MCF 10A (cell line): ENCODE data around the gene C1orf21. TPM values are rescaled to one million over a fixed set of nuclear protein-coding genes. Genes with fewer than 3 reads are reported as not detected.

ENCODE experiments used
- BruUV-seq: library from RNA; stranded (reverse); fragments of 400-500 nt; replicated peaks from 2 replicates; lab custom pipeline; 2021; lab: Mats Ljungman, UMichigan
- CTCF ChIA-PET: fragments of 300-600 bp; sonication (Branson Sonifier 250); formaldehyde crosslinking; extraction: SDS; loops from one replicate; lab custom pipeline; 2021; ENCODE audit warnings: antibody characterized with exemption, inconsistent platforms; lab: Yijun Ruan, JAX
- POLR2A ChIA-PET: fragments of 300-600, 350-650 bp; sonication (Branson Sonifier 250); formaldehyde crosslinking; extraction: SDS; loops from one replicate; lab custom pipeline; 2020; ENCODE audit warnings: antibody characterized with exemption, inconsistent platforms; lab: Yijun Ruan, JAX
- DNase-seq: peaks from one replicate; pipeline ENCODE4 v3.0.0-alpha.2; 2018; ENCODE audit not compliant: unreplicated experiment
- H3K27ac Mint-ChIP-seq: one replicate; pipeline ENCODE4 v1.8.0; 2022; ENCODE audit warnings: mild to moderate bottlenecking, low read depth, mixed read lengths; ENCODE audit not compliant: unreplicated experiment
- H3K27me3 Mint-ChIP-seq: one replicate; pipeline ENCODE4 v1.8.0; 2022; ENCODE audit warnings: mixed read lengths; ENCODE audit not compliant: insufficient read depth, unreplicated experiment
- H3K36me3 Mint-ChIP-seq: one replicate; pipeline ENCODE4 v1.8.0; 2022; ENCODE audit warnings: mild to moderate bottlenecking, moderate library complexity, mixed read lengths; ENCODE audit not compliant: insufficient read depth, unreplicated experiment
- H3K4me1 Mint-ChIP-seq: one replicate; pipeline ENCODE4 v1.8.0; 2022; ENCODE audit warnings: mixed read lengths; ENCODE audit not compliant: insufficient read depth, unreplicated experiment
- H3K4me3 Mint-ChIP-seq: one replicate; pipeline ENCODE4 v1.8.0; 2022; ENCODE audit warnings: mild to moderate bottlenecking, moderate library complexity, mixed read lengths; ENCODE audit not compliant: unreplicated experiment
- H3K9me3 Mint-ChIP-seq: one replicate; pipeline ENCODE4 v1.8.0; 2022; ENCODE audit warnings: mixed read lengths; ENCODE audit not compliant: unreplicated experiment
- CTCF ChIP-seq: fragments of 200-600 bp; IDR thresholded peaks from one replicate; pipeline ENCODE4 v1.8.0; 2022; ENCODE audit warnings: antibody characterized with exemption, mild to moderate bottlenecking; ENCODE audit not compliant: unreplicated experiment
- intact Hi-C: fragments of 100-400 bp; cut with micrococcal nuclease; formaldehyde crosslinking; loops from 2 replicates; pipeline ENCODE4 v1.14.1; 2022
- total RNA-seq: library from RNA; stranded (reverse); gene quantifications from 2 replicates; pipeline ENCODE4 v1.2.3, GENCODE V29; 2022

C1orf21 gene
- total RNA-seq, 1 experiment from 2014 or later, result 23.2 TPM

- Mint-ChIP-seq H3K27me3 (no peaks in the 10 kb centered on the region), H3K4me3 (no peak overlapping the region), H3K4me1 (peaks cover 32% of the 10 kb centered on the region), H3K27ac (no peak overlapping the region), H3K36me3 (no peaks in the 10 kb centered on the region), H3K9me3 (no peaks in the 10 kb centered on the region)
- BruUV-seq, result no TSS peak
- ChIA-PET POLR2A (interaction anchor here (0.7 to 2.4 kb wide), 7 partner anchors 70 to 264 kb away, joined by 3 to 9 read pairs (median 3); partner anchors contain the start of gene C1orf21), CTCF (interaction anchor here (0.5 to 2.3 kb wide), 28 partner anchors 9 to 492 kb away, joined by 3 to 11 read pairs (median 4); partner anchors contain the start of gene C1orf21)
- no peak for DNase-seq
- TF ChIP-seq CTCF, result no peak
- intact Hi-C loops, result loop anchor here (1.0 to 5.0 kb wide), 6 partner anchors 102 to 906 kb away; no protein-coding TSS in a partner anchor
These were observed 176.0 kb downstream of the C1orf21 start for GRCh38 chr1:184562806-184563205.

GRCh38 chr1:184563308-184563707, 176.5 kb downstream of the C1orf21 start:
- intact Hi-C loops, result loop anchor here (1.0 to 5.0 kb wide), 6 partner anchors 101 to 906 kb away; no protein-coding TSS in a partner anchor
- no peaks in the 10 kb centered on the region for H3K36me3 Mint-ChIP-seq
- no peaks in the 10 kb centered on the region for H3K9me3 Mint-ChIP-seq
- no peak overlapping the region for H3K27ac Mint-ChIP-seq
- peaks cover 32% of the 10 kb centered on the region for H3K4me1 Mint-ChIP-seq
- no TSS peak for BruUV-seq
- ChIA-PET POLR2A (interaction anchor here (0.6 to 2.4 kb wide), 8 partner anchors 38 to 264 kb away, joined by 3 to 9 read pairs (median 3); partner anchors contain the start of gene C1orf21), CTCF (interaction anchor here (0.5 to 2.3 kb wide), 26 partner anchors 9 to 492 kb away, joined by 3 to 11 read pairs (median 4); partner anchors contain the start of gene C1orf21)
- no peaks in the 10 kb centered on the region for H3K27me3 Mint-ChIP-seq
- no peak overlapping the region for H3K4me3 Mint-ChIP-seq
- TF ChIP-seq CTCF, result peak; percentile 57
- peak; percentile 56 for DNase-seq

- Mint-ChIP-seq H3K36me3 (no peaks in the 10 kb centered on the region), H3K27ac (no peak overlapping the region), H3K4me3 (no peak overlapping the region), H3K9me3 (no peaks in the 10 kb centered on the region), H3K27me3 (no peaks in the 10 kb centered on the region), H3K4me1 (peaks cover 20% of the 10 kb centered on the region)
- no peak for DNase-seq
- intact Hi-C loops, result no loop called here
- BruUV-seq, result no TSS peak
- TF ChIP-seq CTCF, result no peak
- ChIA-PET CTCF (interaction anchor here (0.6 to 2.0 kb wide), 8 partner anchors 10 to 342 kb away, joined by 3 to 7 read pairs (median 4); no protein-coding TSS in a partner anchor), POLR2A (interaction anchor here (0.6 to 1.3 kb wide), 5 partner anchors 11 to 272 kb away, joined by 3 to 4 read pairs (median 3); no protein-coding TSS in a partner anchor)
These were observed 180.2 kb downstream of the C1orf21 start for GRCh38 chr1:184567009-184567408.

- no peak for TF ChIP-seq CTCF
- BruUV-seq, result no TSS peak
- no peak overlapping the region for H3K27ac Mint-ChIP-seq
- H3K4me3 Mint-ChIP-seq, result no peak overlapping the region
- no peaks in the 10 kb centered on the region for H3K9me3 Mint-ChIP-seq
- ChIA-PET CTCF (interaction anchor here (0.6 to 1.6 kb wide), 10 partner anchors 10 to 1360 kb away, joined by 3 to 7 read pairs (median 4); no protein-coding TSS in a partner anchor), POLR2A (interaction anchor here (0.6 to 1.3 kb wide), 3 partner anchors 11 to 272 kb away, joined by 3 to 4 read pairs (median 3); no protein-coding TSS in a partner anchor)
- no peak for DNase-seq
- intact Hi-C loops, result no loop called here
- H3K4me1 Mint-ChIP-seq, result peaks cover 15% of the 10 kb centered on the region
- H3K27me3 Mint-ChIP-seq, result no peaks in the 10 kb centered on the region
- no peaks in the 10 kb centered on the region for H3K36me3 Mint-ChIP-seq
These were observed 180.8 kb downstream of the C1orf21 start for GRCh38 chr1:184567637-184568036.
